Upper lobe of left lung (tissue), 4 donors: Measurements from ENCODE around the gene LRRK1.

Source experiments
- POLR2A ChIP-seq, 4 donors: fragments of 450-650 bp; IDR thresholded peaks; one replicate each; pipeline ENCODE4 v1.5.1; 2016 to 2017; ENCODE audit warnings: antibody characterized with exemption in 4 of 4, mild to moderate bottlenecking in 2 of 4
- POLR2AphosphoS5 ChIP-seq, 2 donors: sonication (generic); formaldehyde crosslinking; IDR thresholded peaks; one replicate each; pipeline ENCODE4 v1.5.1; 2017; ENCODE audit warnings: antibody characterized with exemption in 2 of 2
- TF ChIP-seq, protein P1 (sequence below), 6 experiments: fragments of 450-650 bp in 4 of 6; fragments of 200-600 bp in 2 of 6; sonication (generic) in 2 of 6; IDR thresholded peaks; one replicate each; pipeline ENCODE4 v1.5.1; 2016 to 2019; ENCODE audit warnings: antibody characterized with exemption in 6 of 6

- TF ChIP-seq, protein P1, sequence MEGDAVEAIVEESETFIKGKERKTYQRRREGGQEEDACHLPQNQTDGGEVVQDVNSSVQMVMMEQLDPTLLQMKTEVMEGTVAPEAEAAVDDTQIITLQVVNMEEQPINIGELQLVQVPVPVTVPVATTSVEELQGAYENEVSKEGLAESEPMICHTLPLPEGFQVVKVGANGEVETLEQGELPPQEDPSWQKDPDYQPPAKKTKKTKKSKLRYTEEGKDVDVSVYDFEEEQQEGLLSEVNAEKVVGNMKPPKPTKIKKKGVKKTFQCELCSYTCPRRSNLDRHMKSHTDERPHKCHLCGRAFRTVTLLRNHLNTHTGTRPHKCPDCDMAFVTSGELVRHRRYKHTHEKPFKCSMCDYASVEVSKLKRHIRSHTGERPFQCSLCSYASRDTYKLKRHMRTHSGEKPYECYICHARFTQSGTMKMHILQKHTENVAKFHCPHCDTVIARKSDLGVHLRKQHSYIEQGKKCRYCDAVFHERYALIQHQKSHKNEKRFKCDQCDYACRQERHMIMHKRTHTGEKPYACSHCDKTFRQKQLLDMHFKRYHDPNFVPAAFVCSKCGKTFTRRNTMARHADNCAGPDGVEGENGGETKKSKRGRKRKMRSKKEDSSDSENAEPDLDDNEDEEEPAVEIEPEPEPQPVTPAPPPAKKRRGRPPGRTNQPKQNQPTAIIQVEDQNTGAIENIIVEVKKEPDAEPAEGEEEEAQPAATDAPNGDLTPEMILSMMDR (IDR thresholded peaks at IDR 0.05) = no peak
- TF ChIP-seq POLR2A (IDR thresholded peaks at IDR 0.05) (no peak), POLR2AphosphoS5 (IDR thresholded peaks at IDR 0.05) (no peak)
Measured at GRCh38 chr15:101049282-101049681, 130.1 kb downstream of the LRRK1 start.
